K562 (cell line): ENCODE measurements around the gene NOXRED1. TPM values are rescaled to one million over a fixed set of nuclear protein-coding genes. Genes with fewer than 3 reads are reported as not detected.
A peak's percentile ranks its signal among the peaks of the same experiment; 100 is the strongest.

Experiments used
- PHF20 ChIP-seq: fragments of 450-650 bp; IDR thresholded peaks from 2 replicates; pipeline ENCODE4 v1.6.1; 2018; ENCODE audit not compliant: partially characterized antibody
- SAFB ChIP-seq: fragments of 200-400 bp; formaldehyde crosslinking; IDR thresholded peaks from 2 replicates; pipeline ENCODE4 v1.6.1; 2017; ENCODE audit warnings: low read depth, low read length, borderline replicate concordance
- WHSC1 ChIP-seq: IDR thresholded peaks from one replicate; pipeline ENCODE4 v1.6.1; 2012; ENCODE audit warnings: low read length, control low read depth, inconsistent platforms
- ZNF408 ChIP-seq: fragments of 250-450 bp; sonication (Bioruptor Pico); IDR thresholded peaks from 2 replicates; pipeline ENCODE4 v1.4.0; 2020; ENCODE audit warnings: low read depth, mild to moderate bottlenecking, moderate library complexity
- ZNF668 ChIP-seq: fragments of 250-450 bp; sonication (Bioruptor Pico); IDR thresholded peaks from 2 replicates; pipeline ENCODE4 v1.8.0; 2022; ENCODE audit warnings: mild to moderate bottlenecking, inconsistent platforms
- ZNF75A ChIP-seq: fragments of 450-650 bp; formaldehyde crosslinking; IDR thresholded peaks from 2 replicates; pipeline ENCODE4 v1.4.0; 2020; ENCODE audit warnings: mild to moderate bottlenecking
- ZNF766 ChIP-seq: fragments of 200-800 bp; sonication (Bioruptor generic); conservative IDR thresholded peaks from 2 replicates; pipeline ENCODE4 v1.6.1; 2016; ENCODE audit warnings: missing genetic modification characterization, missing compliant biosample characterization
- polyA plus RNA-seq, 8 experiments: library from polyadenylated mRNA; depleted of rRNA in 4 of 8; stranded (reverse) in 5 of 8; unstranded in 3 of 8; fragments of >200 nt; fragmentation: Nextera tagmentation in 2 of 8; fragmentation: Illumina TruSeq in 1 of 8; extraction: Ambion mirVana in 2 of 8; extraction: Trizol in 1 of 8; gene quantifications; 2 replicates each; pipeline versions ENCODE4 v1.2.1 to v1.2.3, GENCODE V29; 2011 to 2014; ENCODE audit warnings: inconsistent platforms in 1 of 8, missing spikeins in 1 of 8
- total RNA-seq, 7 experiments: library from RNA; depleted of rRNA in 6 of 7; stranded (reverse); fragments of >200 nt in 6 of 7; fragmentation: Illumina TruSeq in 2 of 7; extraction: Trizol in 2 of 7; gene quantifications; 2 replicates each; pipeline versions ENCODE4 v1.2.1 to v1.2.3, GENCODE V29; 2011 to 2021; ENCODE audit warnings: low replicate concordance in 1 of 7
- TF ChIP-seq, protein P1 (sequence below): conservative IDR thresholded peaks from 2 replicates; pipeline ENCODE4 v1.6.1; 2011; ENCODE audit warnings: low read depth, mild to moderate bottlenecking, low read length; ENCODE audit not compliant: control insufficient read depth
- TF ChIP-seq, protein P2 (sequence below): fragments of 450-650 bp; IDR thresholded peaks from 2 replicates; pipeline ENCODE4 v1.6.1; 2017; ENCODE audit warnings: mild to moderate bottlenecking, moderate library complexity
- TF ChIP-seq, protein P3 (sequence below), 2 experiments: fragments of 450-650 bp in 1 of 2; sonication (generic) in 1 of 2; formaldehyde crosslinking in 1 of 2; IDR thresholded peaks; 2 replicates each; pipeline versions ENCODE4 v1.7.1 to v1.9.0; 2016 to 2022; ENCODE audit warnings: inconsistent platforms in 1 of 2, mild to moderate bottlenecking in 1 of 2, missing genetic modification reagents in 1 of 2
- TF ChIP-seq, protein P4 (sequence below): fragments of 450-650 bp; formaldehyde crosslinking; IDR thresholded peaks from 2 replicates; pipeline ENCODE4 v1.4.0; 2020; ENCODE audit warnings: mild to moderate bottlenecking, moderate library complexity
- TF ChIP-seq, protein P5 (sequence below): fragments of 450-650 bp; formaldehyde crosslinking; IDR thresholded peaks from 2 replicates; pipeline ENCODE4 v1.4.0; 2022; ENCODE audit warnings: missing genetic modification characterization

The NOXRED1 gene
- total and polyA plus RNA-seq, 9 of the 15 experiments (the other 6 are each of a cell fraction or from before 2014, with no cell fraction given) = 0.15 to 0.85 (median 0.30) TPM

DNA sequence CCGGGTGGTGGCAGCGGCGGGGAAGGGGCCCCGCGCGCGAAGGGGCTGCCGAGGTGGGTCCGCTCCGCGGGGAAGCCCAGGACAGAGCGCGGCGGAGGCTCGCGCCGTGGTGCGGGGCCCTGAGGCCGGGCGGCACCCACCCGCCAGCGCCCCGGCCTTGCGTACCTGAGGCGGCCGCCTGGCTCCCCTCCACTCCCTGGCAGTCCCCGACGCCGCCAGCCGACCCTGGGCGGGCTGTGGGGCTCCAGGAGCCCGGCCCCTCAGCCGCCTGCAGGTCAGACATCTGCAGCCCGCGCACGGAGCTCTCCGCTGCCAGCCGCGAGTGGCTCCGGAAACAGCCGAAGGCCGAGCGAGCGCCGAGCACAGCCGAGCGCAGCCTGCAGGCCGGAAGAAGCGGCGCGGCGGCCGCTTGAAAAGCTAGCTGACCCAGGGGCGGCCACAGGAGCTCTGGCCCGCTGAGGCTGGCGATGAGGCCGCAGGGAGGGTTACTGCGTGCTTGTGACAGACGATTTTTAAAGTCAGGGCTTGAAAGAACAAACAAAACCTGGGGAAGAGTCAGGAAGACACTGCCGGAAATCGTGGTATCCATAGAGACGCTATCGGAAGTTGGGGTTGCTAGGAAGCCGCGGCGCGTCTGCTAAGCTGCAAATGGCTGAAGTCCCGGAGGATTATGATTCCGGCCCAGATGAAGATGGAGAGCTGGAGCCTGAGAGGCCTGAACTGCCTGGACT, 46.4 kb downstream of the NOXRED1 start, which contains the start of the genes SAMD15 and TMED8 (continued):
- TF ChIP-seq ZNF766 (CRISPR knock-in tag) (no peak), ZNF668 (CRISPR knock-in tag) (no peak), ZNF408 (CRISPR knock-in tag) (no peak), SAFB (no peak), ZNF75A (CRISPR knock-in tag) (no peak), PHF20 (no peak), WHSC1 (no peak)
- TF ChIP-seq, protein P1, sequence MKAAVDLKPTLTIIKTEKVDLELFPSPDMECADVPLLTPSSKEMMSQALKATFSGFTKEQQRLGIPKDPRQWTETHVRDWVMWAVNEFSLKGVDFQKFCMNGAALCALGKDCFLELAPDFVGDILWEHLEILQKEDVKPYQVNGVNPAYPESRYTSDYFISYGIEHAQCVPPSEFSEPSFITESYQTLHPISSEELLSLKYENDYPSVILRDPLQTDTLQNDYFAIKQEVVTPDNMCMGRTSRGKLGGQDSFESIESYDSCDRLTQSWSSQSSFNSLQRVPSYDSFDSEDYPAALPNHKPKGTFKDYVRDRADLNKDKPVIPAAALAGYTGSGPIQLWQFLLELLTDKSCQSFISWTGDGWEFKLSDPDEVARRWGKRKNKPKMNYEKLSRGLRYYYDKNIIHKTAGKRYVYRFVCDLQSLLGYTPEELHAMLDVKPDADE = peak; percentile 61
- TF ChIP-seq, protein P2, sequence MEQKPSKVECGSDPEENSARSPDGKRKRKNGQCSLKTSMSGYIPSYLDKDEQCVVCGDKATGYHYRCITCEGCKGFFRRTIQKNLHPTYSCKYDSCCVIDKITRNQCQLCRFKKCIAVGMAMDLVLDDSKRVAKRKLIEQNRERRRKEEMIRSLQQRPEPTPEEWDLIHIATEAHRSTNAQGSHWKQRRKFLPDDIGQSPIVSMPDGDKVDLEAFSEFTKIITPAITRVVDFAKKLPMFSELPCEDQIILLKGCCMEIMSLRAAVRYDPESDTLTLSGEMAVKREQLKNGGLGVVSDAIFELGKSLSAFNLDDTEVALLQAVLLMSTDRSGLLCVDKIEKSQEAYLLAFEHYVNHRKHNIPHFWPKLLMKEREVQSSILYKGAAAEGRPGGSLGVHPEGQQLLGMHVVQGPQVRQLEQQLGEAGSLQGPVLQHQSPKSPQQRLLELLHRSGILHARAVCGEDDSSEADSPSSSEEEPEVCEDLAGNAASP = no peak
- TF ChIP-seq, protein P3, sequence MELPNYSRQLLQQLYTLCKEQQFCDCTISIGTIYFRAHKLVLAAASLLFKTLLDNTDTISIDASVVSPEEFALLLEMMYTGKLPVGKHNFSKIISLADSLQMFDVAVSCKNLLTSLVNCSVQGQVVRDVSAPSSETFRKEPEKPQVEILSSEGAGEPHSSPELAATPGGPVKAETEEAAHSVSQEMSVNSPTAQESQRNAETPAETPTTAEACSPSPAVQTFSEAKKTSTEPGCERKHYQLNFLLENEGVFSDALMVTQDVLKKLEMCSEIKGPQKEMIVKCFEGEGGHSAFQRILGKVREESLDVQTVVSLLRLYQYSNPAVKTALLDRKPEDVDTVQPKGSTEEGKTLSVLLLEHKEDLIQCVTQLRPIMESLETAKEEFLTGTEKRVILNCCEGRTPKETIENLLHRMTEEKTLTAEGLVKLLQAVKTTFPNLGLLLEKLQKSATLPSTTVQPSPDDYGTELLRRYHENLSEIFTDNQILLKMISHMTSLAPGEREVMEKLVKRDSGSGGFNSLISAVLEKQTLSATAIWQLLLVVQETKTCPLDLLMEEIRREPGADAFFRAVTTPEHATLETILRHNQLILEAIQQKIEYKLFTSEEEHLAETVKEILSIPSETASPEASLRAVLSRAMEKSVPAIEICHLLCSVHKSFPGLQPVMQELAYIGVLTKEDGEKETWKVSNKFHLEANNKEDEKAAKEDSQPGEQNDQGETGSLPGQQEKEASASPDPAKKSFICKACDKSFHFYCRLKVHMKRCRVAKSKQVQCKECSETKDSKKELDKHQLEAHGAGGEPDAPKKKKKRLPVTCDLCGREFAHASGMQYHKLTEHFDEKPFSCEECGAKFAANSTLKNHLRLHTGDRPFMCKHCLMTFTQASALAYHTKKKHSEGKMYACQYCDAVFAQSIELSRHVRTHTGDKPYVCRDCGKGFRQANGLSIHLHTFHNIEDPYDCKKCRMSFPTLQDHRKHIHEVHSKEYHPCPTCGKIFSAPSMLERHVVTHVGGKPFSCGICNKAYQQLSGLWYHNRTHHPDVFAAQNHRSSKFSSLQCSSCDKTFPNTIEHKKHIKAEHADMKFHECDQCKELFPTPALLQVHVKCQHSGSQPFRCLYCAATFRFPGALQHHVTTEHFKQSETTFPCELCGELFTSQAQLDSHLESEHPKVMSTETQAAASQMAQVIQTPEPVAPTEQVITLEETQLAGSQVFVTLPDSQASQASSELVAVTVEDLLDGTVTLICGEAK (IDR thresholded peaks at IDR 0.05) = peak; percentile 92
- TF ChIP-seq, protein P3 (CRISPR knock-in tag; IDR thresholded peaks at IDR 0.05) = no peak
- TF ChIP-seq, protein P4, sequence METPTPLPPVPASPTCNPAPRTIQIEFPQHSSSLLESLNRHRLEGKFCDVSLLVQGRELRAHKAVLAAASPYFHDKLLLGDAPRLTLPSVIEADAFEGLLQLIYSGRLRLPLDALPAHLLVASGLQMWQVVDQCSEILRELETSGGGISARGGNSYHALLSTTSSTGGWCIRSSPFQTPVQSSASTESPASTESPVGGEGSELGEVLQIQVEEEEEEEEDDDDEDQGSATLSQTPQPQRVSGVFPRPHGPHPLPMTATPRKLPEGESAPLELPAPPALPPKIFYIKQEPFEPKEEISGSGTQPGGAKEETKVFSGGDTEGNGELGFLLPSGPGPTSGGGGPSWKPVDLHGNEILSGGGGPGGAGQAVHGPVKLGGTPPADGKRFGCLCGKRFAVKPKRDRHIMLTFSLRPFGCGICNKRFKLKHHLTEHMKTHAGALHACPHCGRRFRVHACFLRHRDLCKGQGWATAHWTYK (CRISPR knock-in tag) = no peak
- TF ChIP-seq, protein P5, sequence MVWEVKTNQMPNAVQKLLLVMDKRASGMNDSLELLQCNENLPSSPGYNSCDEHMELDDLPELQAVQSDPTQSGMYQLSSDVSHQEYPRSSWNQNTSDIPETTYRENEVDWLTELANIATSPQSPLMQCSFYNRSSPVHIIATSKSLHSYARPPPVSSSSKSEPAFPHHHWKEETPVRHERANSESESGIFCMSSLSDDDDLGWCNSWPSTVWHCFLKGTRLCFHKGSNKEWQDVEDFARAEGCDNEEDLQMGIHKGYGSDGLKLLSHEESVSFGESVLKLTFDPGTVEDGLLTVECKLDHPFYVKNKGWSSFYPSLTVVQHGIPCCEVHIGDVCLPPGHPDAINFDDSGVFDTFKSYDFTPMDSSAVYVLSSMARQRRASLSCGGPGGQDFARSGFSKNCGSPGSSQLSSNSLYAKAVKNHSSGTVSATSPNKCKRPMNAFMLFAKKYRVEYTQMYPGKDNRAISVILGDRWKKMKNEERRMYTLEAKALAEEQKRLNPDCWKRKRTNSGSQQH (CRISPR knock-in tag) = no peak
